Brain pericyte (primary cell): Measurements from ENCODE around the gene GREB1L.
"Not testable (repeated sequence)": the region's sequence is repeated elsewhere in the genome, so short reads cannot be mapped to it uniquely, and the experiment has no call there.

Source experiments
- DNase-seq: peaks from one replicate; pipeline ENCODE4 v3.0.0-alpha.2; 2012; ENCODE audit warnings: low read depth, low spot score

The GREB1L gene

DNA sequence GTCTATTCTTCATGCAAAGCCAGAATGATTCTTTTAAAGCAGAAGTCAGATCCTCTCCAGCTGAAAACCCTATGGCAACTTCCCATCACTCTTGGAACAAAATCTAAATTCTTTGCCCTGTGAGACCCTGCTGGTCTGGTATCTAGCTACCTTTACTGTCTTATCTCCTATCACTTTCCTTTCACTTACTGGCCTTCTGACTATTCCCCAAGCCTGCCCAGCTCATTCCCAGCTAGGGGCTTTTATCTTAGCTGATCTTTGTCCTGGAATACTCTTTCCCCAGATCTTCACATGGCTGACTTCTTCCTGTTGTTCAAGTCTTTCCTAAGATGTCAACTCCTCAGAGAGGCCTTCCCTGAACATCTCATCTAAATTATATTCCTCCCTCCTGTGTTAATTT, 63.6 kb downstream of the GREB1L start:
- DNase-seq, result no peak

DNA sequence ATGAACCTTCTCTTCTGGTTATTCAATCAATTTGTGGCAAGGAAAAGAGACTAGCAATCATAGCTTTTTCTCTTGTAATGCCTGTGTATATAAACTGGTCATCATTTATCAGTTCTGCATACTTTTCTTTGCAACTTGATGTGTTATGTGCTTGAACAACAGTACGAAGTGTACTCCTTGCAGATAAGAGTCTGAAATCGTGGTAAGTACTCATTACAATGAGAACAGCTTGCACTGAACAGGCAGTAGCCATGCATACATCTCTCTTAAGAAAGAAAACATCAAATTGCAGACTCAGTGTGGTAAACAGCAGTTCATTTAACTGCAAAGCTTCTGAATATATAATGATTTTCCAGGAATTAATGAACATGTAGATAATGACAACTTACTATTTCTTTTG, 64.3 kb downstream of the GREB1L start:
- no peak for DNase-seq

GRCh38 chr18:21307578-21307977, 65.5 kb downstream of the GREB1L start:
- DNase-seq, result no peak

DNA sequence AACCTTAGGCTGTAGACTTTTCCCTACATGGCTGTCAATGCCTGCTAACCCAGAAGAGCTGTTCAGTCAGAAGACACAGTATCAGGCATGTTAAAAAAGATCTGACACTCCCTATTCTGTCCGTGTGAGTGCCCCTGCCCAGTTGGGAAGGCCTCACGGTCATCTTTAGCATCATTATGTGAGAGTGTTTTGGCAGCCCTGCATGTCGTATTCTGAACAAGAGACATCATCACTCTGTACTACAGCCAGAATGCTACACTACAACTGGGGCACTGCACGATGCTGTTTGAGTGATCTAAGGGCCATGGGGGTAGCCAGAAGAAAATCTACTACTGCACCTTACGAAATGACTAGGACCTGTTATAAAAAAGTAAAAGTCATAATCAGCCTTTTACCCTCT, 67.2 kb downstream of the GREB1L start:
- no peak for DNase-seq

DNA sequence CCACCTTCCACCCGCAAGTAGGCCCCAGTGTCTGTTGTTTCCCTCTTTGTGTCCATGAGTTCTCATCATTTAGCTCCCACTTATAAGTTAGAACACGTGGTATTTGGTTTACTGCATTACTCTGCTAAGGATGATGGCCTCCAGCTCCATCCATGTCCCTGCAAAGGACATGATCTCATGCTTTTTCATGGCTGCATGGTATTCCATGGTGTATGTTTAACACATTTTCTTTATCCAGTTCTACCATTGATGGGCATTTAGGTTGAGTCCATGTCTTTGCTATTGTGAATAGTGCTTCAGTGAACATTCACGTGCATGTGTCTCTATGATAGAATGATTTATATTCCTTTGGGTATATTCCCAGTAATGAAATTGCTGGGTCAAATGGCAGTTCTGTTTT, 69.9 kb downstream of the GREB1L start:
- DNase-seq, result not testable (repeated sequence)

GRCh38 chr18:21313576-21313975, 71.5 kb downstream of the GREB1L start:
- no peak for DNase-seq

- no peak for DNase-seq
Observed at GRCh38 chr18:21314724-21315123, 72.7 kb downstream of the GREB1L start.

DNA sequence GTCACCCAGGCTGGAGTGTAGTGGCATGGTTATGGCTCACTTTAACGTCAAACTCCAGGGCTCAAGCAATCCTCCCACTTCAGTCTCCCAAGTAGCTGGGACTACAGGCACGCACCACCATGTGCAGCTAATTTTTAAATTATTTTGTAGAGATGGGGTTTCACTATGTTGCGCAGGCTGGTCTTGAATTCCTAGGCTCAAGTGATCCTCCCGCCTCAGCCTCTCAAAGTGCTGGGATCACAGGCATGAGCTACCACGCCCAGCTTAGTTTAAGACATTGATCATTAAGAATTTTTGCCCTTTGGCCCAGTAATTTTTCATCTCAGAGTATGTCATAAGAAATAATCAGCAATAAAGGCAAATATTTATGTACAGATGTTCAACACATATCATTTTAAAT, 73.1 kb downstream of the GREB1L start:
- not testable (repeated sequence) for DNase-seq

DNA sequence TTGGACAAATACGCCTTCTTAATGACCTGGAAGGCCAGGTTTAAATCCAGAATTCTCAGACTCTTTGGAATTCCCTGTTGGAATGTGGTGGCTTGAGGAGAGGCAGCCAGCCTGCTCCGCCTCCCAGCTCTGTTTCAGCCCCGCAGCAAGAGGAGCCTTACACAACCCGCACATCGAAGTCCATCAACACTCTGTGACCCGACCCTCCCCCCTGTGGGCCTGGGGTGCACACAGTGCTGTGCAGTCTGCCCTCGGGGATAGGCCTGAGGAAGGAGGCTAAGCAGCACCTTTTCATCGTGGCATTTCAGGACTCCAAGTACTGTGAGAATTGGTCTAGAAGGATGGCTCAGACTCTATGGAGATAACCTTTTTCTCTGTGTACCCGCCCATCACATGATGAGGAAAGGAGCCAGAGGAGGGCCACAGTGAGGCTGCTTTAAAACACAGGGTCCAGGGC, 73.7 kb downstream of the GREB1L start:
- DNase-seq, result no peak

GRCh38 chr18:21316296-21316695, 74.3 kb downstream of the GREB1L start:
- DNase-seq, result no peak

DNA sequence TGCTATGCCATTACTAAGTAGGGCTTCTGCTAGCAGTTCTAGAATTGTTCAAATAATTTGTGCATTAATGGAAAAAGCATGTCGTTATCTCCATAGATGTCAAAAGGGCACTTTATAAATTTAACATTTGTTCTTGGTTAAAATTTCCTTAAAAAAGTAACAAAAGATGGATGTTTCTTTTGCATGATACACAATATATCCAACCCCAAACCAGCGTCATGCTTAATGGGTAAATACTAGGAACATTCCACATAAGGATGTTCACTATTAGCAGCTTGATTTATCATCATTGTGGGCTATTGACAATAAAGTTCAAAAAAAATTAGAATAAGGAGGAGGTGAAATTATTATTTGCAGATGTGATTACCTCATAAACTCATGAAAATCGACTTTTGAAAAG, 79.7 kb downstream of the GREB1L start:
- DNase-seq, result no peak

GRCh38 chr18:21327101-21327500, 85.1 kb downstream of the GREB1L start:
- no peak for DNase-seq

DNA sequence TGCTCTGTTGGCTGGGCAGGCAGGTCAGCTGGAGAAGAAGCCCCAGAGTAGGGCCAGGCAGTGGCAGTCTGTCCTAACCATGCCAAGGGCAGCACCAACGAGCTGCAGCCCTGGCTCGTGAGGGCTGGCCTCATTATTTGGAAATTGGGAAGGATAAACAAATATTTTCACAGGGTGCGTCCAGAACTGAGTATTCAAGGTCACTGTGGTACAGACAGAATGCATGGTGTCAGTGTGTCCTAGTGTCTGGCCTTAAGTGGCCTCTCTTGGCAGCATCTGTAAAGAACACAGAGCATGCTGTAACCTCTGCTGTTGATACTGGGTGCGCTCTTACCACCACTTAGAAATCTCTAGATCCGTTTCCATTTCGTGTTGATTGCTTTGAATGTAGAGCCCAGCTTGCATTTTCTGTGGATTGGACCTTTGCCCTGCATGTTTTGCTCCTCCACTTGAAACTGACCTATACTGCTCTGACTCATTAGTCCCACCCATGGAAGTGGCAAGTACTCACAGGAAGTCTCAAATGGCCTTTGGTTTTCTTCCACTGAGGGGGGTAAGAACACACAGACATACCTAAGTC, 88.2 kb downstream of the GREB1L start:
- DNase-seq, result no peak

GRCh38 chr18:21331065-21331464, 89.0 kb downstream of the GREB1L start:
- no peak for DNase-seq

DNA sequence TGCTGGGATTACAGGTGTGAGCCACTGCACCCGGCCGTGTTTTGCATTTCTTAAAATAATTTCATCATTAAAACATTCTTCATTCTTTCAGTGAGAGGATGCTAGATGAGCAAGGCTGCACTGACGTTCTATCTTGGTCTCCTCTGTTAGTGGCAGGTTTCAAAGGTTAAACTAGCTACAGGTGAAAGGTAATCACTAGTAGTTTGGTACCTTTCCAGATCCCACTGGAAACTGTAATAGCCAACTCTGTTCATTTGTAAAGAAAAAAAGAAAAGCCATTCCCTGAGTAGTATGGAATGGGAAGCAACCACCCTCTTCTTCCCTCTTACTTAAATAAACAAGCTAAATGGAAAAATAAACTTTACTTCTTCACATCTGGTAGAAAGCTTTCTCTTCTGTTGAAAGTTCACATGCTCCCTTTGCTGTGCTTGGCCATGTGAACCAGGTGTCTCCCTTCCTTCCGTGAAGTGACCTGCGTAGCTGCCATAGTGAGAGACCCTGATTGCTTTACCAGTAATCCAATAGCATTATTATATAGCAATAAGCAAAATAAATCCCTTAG, 94.0 kb downstream of the GREB1L start:
- DNase-seq, result no peak

DNA sequence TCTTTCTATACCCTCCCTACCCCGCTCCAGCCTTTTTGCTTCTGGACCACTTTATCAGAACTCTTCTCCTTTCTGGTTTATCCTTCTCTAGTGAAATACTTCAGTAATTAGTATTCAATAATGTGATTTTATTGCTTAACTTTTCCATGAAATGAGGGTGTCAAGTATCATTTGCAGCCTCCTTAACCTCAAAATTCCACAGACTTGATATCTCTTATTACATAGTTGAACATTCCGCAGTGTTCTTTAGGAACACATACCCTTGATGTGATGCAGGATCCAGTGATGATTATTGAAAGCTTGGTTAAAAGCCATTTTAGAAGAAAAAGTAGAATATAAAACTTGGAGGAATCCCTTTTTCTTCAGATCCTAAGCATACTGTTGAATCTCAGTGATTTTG, 94.8 kb downstream of the GREB1L start:
- DNase-seq, result no peak

GRCh38 chr18:21341141-21341540, 99.1 kb downstream of the GREB1L start:
- DNase-seq, result no peak

GRCh38 chr18:21342372-21342771, 100.3 kb downstream of the GREB1L start:
- no peak for DNase-seq

DNA sequence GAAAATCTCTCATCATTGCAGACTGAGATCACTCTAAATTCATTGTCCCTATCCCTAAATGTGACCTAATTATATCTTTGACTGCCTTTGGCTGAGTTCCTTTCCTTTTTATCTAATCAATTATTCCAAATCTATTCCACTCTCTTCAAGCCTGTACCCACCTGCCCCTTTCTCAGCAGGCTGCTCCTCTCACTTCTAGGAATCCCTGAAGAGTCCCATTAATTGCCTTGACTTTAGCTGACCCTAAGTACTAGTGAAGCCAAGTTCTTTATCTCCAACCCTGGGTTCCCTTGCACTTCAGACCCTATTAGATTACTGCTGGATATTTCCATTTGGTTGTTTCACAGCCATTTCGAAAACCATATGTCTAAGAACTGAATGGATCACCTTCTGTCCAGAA, 102.8 kb downstream of the GREB1L start:
- no peak for DNase-seq

DNA sequence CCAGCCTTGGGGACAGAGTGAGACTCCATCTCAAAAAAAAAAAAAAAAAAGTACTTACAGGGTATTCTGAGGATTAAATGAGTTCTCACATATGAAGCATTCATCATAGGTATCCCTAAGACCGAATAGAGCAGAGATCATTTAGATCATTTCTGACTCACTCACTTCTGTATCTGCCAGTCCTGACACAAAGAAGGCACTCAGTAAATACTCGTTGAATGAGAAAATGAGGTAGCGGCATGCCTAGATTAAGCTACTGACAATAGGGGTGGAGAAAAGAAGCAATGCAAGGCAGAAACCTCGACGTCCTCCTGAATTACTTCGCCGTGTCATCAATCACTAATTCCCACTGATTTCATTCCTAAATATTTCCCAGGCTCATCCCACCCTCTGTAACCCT, 103.8 kb downstream of the GREB1L start:
- DNase-seq, result no peak

- DNase-seq, result no peak
Observed at GRCh38 chr18:21359746-21360145, 117.7 kb downstream of the GREB1L start.

DNA sequence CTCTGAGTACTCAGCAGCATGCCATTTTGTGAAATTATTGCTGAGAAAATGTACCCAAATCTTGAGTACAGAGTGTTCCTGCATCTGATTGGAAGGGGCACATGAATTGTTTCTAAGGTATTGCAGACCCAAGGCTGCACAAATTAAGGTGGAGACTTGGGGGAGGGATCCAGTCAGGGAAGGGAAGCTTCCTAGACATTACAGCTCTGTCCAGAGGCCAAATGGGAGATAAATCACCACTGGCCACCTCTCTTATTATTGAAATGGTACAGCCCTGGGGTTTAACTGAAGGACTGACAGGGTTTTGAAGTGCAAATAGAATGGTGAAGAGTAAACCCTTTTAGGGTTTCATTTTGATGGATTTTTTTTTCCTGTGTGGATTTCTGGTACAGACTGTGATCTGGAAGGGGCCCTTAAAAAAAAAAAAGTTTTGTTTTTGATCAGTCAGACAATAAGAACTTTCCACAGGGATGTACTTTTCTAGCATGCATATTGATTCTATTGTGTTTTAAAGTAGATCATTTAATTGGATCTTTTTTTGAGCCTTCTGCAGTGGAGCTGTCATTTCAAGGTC, 119.4 kb downstream of the GREB1L start:
- no peak for DNase-seq

GRCh38 chr18:21362831-21363230, 120.8 kb downstream of the GREB1L start:
- DNase-seq, result no peak

GRCh38 chr18:21363348-21363747, 121.3 kb downstream of the GREB1L start:
- DNase-seq, result no peak
